Measurements from ENCODE around the gene ZCCHC17. TPM values are rescaled to one million over a fixed set of nuclear protein-coding genes. Genes with fewer than 3 reads are reported as not detected.
"Not testable (repeated sequence)": the region's sequence is repeated elsewhere in the genome, so short reads cannot be mapped to it uniquely, and the experiment has no call there.

ZCCHC17 gene
- total RNA-seq, 1 experiment from 2014 or later: 29.3 TPM

DNA sequence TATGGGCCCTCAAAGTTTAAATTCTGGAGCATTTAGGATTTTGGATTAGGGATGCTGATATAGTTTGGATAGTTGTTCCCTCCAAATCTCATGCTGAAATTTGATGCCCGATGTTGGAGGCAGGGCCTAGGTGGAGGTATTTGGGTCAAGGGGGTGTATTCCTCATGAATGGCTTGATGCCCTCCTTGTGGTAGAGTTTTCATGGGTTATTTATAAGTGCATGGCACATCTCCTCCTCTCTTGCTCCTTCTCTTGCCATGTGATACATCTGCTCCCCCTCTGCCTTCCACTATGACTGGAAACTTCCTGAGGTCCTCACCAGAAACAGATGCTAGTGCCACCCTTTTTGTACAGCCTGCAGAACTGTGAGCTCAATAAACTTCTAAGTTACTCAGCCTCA, 39.6 kb upstream of the ZCCHC17 start:
- no peaks in the 10 kb centered on the region for H3K27me3 Mint-ChIP-seq (ENCODE audit: insufficient read depth, unreplicated experiment)
- no peak overlapping the region for H3K27ac Mint-ChIP-seq (ENCODE audit: low read depth, unreplicated experiment)
- intact Hi-C loops (cut with micrococcal nuclease): no loop called here
- no peak for DNase-seq (ENCODE audit: unreplicated experiment)
- BruUV-seq (replicated peaks): no TSS peak
- no peaks in the 10 kb centered on the region for H3K4me1 Mint-ChIP-seq (ENCODE audit: insufficient read depth, unreplicated experiment)
- no peak for TF ChIP-seq CTCF (IDR thresholded peaks at IDR 0.05; ENCODE audit: unreplicated experiment)
- CTCF ChIA-PET: interaction anchor here (0.5 kb wide), 1 partner anchor 576 kb away, joined by 3 read pairs; no protein-coding TSS in a partner anchor
- POLR2A ChIA-PET: no interaction called here
- no peak overlapping the region for H3K4me3 Mint-ChIP-seq (ENCODE audit: unreplicated experiment)
- peaks cover 47% of the 10 kb centered on the region for H3K36me3 Mint-ChIP-seq (ENCODE audit: insufficient read depth, unreplicated experiment)
- no peaks in the 10 kb centered on the region for H3K9me3 Mint-ChIP-seq (ENCODE audit: unreplicated experiment)

DNA sequence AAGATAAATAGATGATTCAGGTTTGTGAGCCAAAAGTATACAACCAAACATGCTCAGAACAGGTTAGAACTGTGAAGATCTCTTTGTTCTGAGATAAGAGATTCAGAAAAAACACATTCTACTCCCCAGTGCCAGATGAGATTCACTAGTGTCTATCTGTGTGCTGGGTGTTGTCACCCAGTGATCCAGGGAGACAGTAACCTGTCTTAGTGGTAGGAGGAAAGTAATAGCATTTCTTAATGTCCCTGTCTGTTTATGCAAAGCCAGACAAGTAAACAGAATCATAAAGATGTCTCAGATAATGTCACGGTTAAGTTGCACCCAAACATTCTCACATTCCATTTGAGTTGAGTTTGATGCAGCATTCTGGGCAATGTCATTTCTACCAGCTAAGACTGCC, 38.3 kb upstream of the ZCCHC17 start:
- ChIA-PET POLR2A (interaction anchor here (0.6 kb wide), 1 partner anchor 118 kb away, joined by 3 read pairs; no protein-coding TSS in a partner anchor), CTCF (no interaction called here)
- TF ChIP-seq CTCF (IDR thresholded peaks at IDR 0.05; ENCODE audit: unreplicated experiment): no peak
- BruUV-seq (replicated peaks): no TSS peak
- H3K4me1 Mint-ChIP-seq (ENCODE audit: insufficient read depth, unreplicated experiment): no peaks in the 10 kb centered on the region
- no peak overlapping the region for H3K27ac Mint-ChIP-seq (ENCODE audit: low read depth, unreplicated experiment)
- intact Hi-C loops (cut with micrococcal nuclease): no loop called here
- no peaks in the 10 kb centered on the region for H3K9me3 Mint-ChIP-seq (ENCODE audit: unreplicated experiment)
- peaks cover 60% of the 10 kb centered on the region for H3K36me3 Mint-ChIP-seq (ENCODE audit: insufficient read depth, unreplicated experiment)
- no peak overlapping the region for H3K4me3 Mint-ChIP-seq (ENCODE audit: unreplicated experiment)
- no peaks in the 10 kb centered on the region for H3K27me3 Mint-ChIP-seq (ENCODE audit: insufficient read depth, unreplicated experiment)
- DNase-seq (ENCODE audit: unreplicated experiment): no peak

GRCh38 chr1:31259746-31260145, 37.1 kb upstream of the ZCCHC17 start:
- Mint-ChIP-seq H3K27me3 (ENCODE audit: insufficient read depth, unreplicated experiment) (no peaks in the 10 kb centered on the region), H3K4me3 (ENCODE audit: unreplicated experiment) (no peak overlapping the region), H3K27ac (ENCODE audit: low read depth, unreplicated experiment) (no peak overlapping the region), H3K4me1 (ENCODE audit: insufficient read depth, unreplicated experiment) (no peaks in the 10 kb centered on the region), H3K36me3 (ENCODE audit: insufficient read depth, unreplicated experiment) (peaks cover 71% of the 10 kb centered on the region), H3K9me3 (ENCODE audit: unreplicated experiment) (no peaks in the 10 kb centered on the region)
- DNase-seq (ENCODE audit: unreplicated experiment): no peak
- ChIA-PET POLR2A (no interaction called here), CTCF (interaction anchor here (0.7 kb wide), 1 partner anchor 21 kb away, joined by 3 read pairs; no protein-coding TSS in a partner anchor)
- intact Hi-C loops (cut with micrococcal nuclease): no loop called here
- TF ChIP-seq CTCF (IDR thresholded peaks at IDR 0.05; ENCODE audit: unreplicated experiment): no peak
- BruUV-seq (replicated peaks): no TSS peak

DNA sequence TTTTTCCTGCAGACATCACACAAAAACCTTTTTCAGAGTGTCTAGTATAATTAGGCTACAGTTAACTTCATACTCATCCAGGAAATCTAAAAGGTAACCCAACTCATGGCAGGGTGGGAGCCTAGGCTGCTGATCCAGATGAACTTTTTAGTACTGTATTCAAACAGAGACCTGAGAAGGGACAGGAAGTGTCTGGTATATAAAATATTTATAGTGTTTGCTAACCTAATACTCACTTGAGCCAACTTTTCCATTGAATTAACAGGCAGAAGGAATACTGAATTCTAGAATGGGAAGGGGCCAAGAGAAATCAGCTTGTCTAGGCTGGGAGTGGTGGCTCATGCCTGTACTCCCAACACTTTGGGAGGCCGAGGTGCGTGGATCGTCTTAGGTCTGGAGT, 34.9 kb upstream of the ZCCHC17 start:
- H3K4me1 Mint-ChIP-seq (ENCODE audit: insufficient read depth, unreplicated experiment): no peaks in the 10 kb centered on the region
- intact Hi-C loops (cut with micrococcal nuclease): no loop called here
- no peaks in the 10 kb centered on the region for H3K27me3 Mint-ChIP-seq (ENCODE audit: insufficient read depth, unreplicated experiment)
- H3K4me3 Mint-ChIP-seq (ENCODE audit: unreplicated experiment): no peak overlapping the region
- no TSS peak for BruUV-seq (replicated peaks)
- ChIA-PET CTCF (interaction anchor here (0.7 to 1.4 kb wide), 3 partner anchors 33 to 85 kb away, joined by 3 to 4 read pairs (median 3); no protein-coding TSS in a partner anchor), POLR2A (interaction anchor here (0.5 to 0.7 kb wide), 2 partner anchors 22 to 147 kb away, joined by 3 to 4 read pairs; no protein-coding TSS in a partner anchor)
- no peak for DNase-seq (ENCODE audit: unreplicated experiment)
- H3K27ac Mint-ChIP-seq (ENCODE audit: low read depth, unreplicated experiment): no peak overlapping the region
- peaks cover 77% of the 10 kb centered on the region for H3K36me3 Mint-ChIP-seq (ENCODE audit: insufficient read depth, unreplicated experiment)
- TF ChIP-seq CTCF (IDR thresholded peaks at IDR 0.05; ENCODE audit: unreplicated experiment): no peak
- no peaks in the 10 kb centered on the region for H3K9me3 Mint-ChIP-seq (ENCODE audit: unreplicated experiment)

GRCh38 chr1:31262393-31262792, 34.4 kb upstream of the ZCCHC17 start:
- H3K27me3 Mint-ChIP-seq (ENCODE audit: insufficient read depth, unreplicated experiment); H3K27ac Mint-ChIP-seq (ENCODE audit: low read depth, unreplicated experiment); DNase-seq (ENCODE audit: unreplicated experiment); H3K4me3 Mint-ChIP-seq (ENCODE audit: unreplicated experiment); H3K4me1 Mint-ChIP-seq (ENCODE audit: insufficient read depth, unreplicated experiment); intact Hi-C loops (cut with micrococcal nuclease); H3K9me3 Mint-ChIP-seq (ENCODE audit: unreplicated experiment); BruUV-seq (replicated peaks): not testable (repeated sequence)
- ChIA-PET POLR2A (interaction anchor here (0.5 to 0.7 kb wide), 2 partner anchors 22 to 148 kb away, joined by 3 to 4 read pairs; no protein-coding TSS in a partner anchor), CTCF (interaction anchor here (1.2 to 1.4 kb wide), 2 partner anchors 34 to 287 kb away, joined by 3 read pairs; no protein-coding TSS in a partner anchor)
- H3K36me3 Mint-ChIP-seq (ENCODE audit: insufficient read depth, unreplicated experiment): peaks cover 75% of the 10 kb centered on the region
